ENCODE measurements around the gene ZNF830. TPM values are rescaled to one million over a fixed set of nuclear protein-coding genes. Genes with fewer than 3 reads are reported as not detected.
A peak's percentile ranks its signal among the peaks of the same experiment; 100 is the strongest.

Gene ZNF830
- total and polyA plus RNA-seq, 4 donors = 3.6 to 6.9 (median 4.6) TPM

DNA sequence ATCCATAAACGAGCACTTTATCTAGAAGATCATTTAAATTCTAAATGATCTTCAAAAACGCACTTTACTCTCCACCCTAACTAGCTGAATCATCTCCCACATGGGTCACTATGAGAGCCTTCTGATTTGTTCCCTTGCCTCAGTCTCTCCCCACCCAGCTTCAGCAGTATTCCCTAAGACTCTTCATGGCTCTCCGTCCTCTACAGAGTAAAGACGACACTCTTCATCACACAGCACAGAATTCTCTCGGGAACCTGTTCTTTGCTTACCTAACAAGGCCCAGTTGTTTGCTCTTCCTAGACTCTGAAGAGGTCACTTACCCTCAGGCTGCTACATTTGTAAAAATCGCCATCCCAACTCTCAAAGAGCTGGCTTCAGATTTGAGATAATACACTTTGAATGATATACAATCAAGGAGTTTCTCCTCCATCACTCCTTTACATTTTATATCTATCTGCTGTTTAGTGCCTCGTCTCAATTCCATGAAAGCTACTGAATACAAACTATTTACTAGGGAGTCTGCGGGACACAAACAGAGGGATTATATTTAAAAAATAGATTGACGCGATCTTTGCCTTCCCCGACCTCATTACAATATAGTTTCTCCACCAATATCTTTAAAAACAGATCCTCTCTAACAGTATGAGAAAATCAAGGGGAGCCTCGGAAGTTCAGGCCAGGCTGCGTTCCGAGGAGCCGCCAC is 18.5 kb downstream of the ZNF830 start:
- no peaks in the 10 kb centered on the region for H3K9me3 ChIP-seq (ENCODE audit: control insufficient read depth in 4 of 4, low read length in 3 of 4)
- H3K27ac ChIP-seq (ENCODE audit: low read depth in 1 of 2, low read length in 2 of 2) = peak overlapping the region; percentile 92 to 95
- peak overlapping the region in 1 of 2 donors; percentile 64 for H3K9ac ChIP-seq (ENCODE audit: low read depth in 1 of 2, low read length in 2 of 2)
- peak overlapping the region in 2 of 3 donors; percentile 76 to 89 for H3K4me3 ChIP-seq (ENCODE audit: low read depth in 1 of 3, low read length in 3 of 3)
- no peaks in the 10 kb centered on the region for H3K36me3 ChIP-seq (ENCODE audit: control insufficient read depth in 4 of 4, insufficient read depth in 3 of 4, low read depth in 1 of 4, low read length in 3 of 4)
- TF ChIP-seq NR2F2 (IDR thresholded peaks at IDR 0.05) (no peak), FOXA1 (IDR thresholded peaks at IDR 0.05) (no peak), GABPA (IDR thresholded peaks at IDR 0.05 in 1 of 2, conservative IDR thresholded peaks at IDR 0.05 in 1 of 2) (no peak), RXRA (IDR thresholded peaks at IDR 0.05) (peak in 1 of 2 donors; percentile 7), FOXA2 (IDR thresholded peaks at IDR 0.05) (no peak), RAD21 (IDR thresholded peaks at IDR 0.05) (no peak), MAX (IDR thresholded peaks at IDR 0.05) (no peak)
- H3K4me1 ChIP-seq (ENCODE audit: control insufficient read depth in 4 of 4, insufficient read depth in 4 of 4, low read length in 3 of 4) = peaks cover 2 to 15% (median 11%) of the 10 kb centered on the region in 4 donors
- WGBS = 27% methylated on average over 15 of the region's 15 CpGs
- H3K27me3 ChIP-seq (ENCODE audit: control insufficient read depth in 4 of 4, insufficient read depth in 4 of 4, low read length in 3 of 4) = no peaks in the 10 kb centered on the region
- no peak for DNase-seq (ENCODE audit: low spot score)

- TF ChIP-seq EGR1 (IDR thresholded peaks at IDR 0.05; ENCODE audit: low read depth in 2 of 2) = peak; percentile 73 to 77
- TF ChIP-seq RAD21 (IDR thresholded peaks at IDR 0.05) = peak in 1 of 2 donors; percentile 23
- no peak for TF ChIP-seq HNF4A (conservative IDR thresholded peaks at IDR 0.05)
- TF ChIP-seq GABPA (IDR thresholded peaks at IDR 0.05 in 1 of 2, conservative IDR thresholded peaks at IDR 0.05 in 1 of 2) = peak in 1 of 2 donors; percentile 66
- no peak for TF ChIP-seq RXRA (IDR thresholded peaks at IDR 0.05)
- TF ChIP-seq, protein P1, sequence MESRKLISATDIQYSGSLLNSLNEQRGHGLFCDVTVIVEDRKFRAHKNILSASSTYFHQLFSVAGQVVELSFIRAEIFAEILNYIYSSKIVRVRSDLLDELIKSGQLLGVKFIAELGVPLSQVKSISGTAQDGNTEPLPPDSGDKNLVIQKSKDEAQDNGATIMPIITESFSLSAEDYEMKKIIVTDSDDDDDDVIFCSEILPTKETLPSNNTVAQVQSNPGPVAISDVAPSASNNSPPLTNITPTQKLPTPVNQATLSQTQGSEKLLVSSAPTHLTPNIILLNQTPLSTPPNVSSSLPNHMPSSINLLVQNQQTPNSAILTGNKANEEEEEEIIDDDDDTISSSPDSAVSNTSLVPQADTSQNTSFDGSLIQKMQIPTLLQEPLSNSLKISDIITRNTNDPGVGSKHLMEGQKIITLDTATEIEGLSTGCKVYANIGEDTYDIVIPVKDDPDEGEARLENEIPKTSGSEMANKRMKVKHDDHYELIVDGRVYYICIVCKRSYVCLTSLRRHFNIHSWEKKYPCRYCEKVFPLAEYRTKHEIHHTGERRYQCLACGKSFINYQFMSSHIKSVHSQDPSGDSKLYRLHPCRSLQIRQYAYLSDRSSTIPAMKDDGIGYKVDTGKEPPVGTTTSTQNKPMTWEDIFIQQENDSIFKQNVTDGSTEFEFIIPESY (IDR thresholded peaks at IDR 0.05) = no peak
- no peak for TF ChIP-seq FOXA2 (IDR thresholded peaks at IDR 0.05)
- no peak for TF ChIP-seq CTCF (IDR thresholded peaks at IDR 0.05; ENCODE audit: low read depth, low read length, missing input control)
- peak; percentile 59 for TF ChIP-seq SP1 (IDR thresholded peaks at IDR 0.05)
- TF ChIP-seq NR2F2 (IDR thresholded peaks at IDR 0.05) = no peak
- peak; percentile 81 for TF ChIP-seq TAF1 (conservative IDR thresholded peaks at IDR 0.05)
- TF ChIP-seq HNF4G (IDR thresholded peaks at IDR 0.05) = no peak
- TF ChIP-seq, protein P2, sequence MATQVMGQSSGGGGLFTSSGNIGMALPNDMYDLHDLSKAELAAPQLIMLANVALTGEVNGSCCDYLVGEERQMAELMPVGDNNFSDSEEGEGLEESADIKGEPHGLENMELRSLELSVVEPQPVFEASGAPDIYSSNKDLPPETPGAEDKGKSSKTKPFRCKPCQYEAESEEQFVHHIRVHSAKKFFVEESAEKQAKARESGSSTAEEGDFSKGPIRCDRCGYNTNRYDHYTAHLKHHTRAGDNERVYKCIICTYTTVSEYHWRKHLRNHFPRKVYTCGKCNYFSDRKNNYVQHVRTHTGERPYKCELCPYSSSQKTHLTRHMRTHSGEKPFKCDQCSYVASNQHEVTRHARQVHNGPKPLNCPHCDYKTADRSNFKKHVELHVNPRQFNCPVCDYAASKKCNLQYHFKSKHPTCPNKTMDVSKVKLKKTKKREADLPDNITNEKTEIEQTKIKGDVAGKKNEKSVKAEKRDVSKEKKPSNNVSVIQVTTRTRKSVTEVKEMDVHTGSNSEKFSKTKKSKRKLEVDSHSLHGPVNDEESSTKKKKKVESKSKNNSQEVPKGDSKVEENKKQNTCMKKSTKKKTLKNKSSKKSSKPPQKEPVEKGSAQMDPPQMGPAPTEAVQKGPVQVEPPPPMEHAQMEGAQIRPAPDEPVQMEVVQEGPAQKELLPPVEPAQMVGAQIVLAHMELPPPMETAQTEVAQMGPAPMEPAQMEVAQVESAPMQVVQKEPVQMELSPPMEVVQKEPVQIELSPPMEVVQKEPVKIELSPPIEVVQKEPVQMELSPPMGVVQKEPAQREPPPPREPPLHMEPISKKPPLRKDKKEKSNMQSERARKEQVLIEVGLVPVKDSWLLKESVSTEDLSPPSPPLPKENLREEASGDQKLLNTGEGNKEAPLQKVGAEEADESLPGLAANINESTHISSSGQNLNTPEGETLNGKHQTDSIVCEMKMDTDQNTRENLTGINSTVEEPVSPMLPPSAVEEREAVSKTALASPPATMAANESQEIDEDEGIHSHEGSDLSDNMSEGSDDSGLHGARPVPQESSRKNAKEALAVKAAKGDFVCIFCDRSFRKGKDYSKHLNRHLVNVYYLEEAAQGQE (IDR thresholded peaks at IDR 0.05) = peak; percentile 47
- TF ChIP-seq JUND (IDR thresholded peaks at IDR 0.05) = no peak
- TF ChIP-seq YY1 (IDR thresholded peaks at IDR 0.05) = peak; percentile 44
- TF ChIP-seq, protein P3, sequence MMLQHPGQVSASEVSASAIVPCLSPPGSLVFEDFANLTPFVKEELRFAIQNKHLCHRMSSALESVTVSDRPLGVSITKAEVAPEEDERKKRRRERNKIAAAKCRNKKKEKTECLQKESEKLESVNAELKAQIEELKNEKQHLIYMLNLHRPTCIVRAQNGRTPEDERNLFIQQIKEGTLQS (IDR thresholded peaks at IDR 0.05) = no peak
- no peak for TF ChIP-seq FOXA1 (IDR thresholded peaks at IDR 0.05)
- peak; percentile 94 for TF ChIP-seq MAX (IDR thresholded peaks at IDR 0.05)
- peaks cover 0 to 3% (median 0%) of the 10 kb centered on the region in 4 donors for H3K36me3 ChIP-seq (ENCODE audit: control insufficient read depth in 4 of 4, insufficient read depth in 3 of 4, low read depth in 1 of 4, low read length in 3 of 4)
- H3K4me1 ChIP-seq (ENCODE audit: control insufficient read depth in 4 of 4, insufficient read depth in 4 of 4, low read length in 3 of 4) = peaks cover 2 to 15% (median 11%) of the 10 kb centered on the region in 4 donors
- DNase-seq (ENCODE audit: low spot score) = peak; percentile 93
- H3K9me3 ChIP-seq (ENCODE audit: control insufficient read depth in 4 of 4, low read length in 3 of 4) = no peaks in the 10 kb centered on the region
- WGBS = under 1% methylated on average over 39 of the region's 39 CpGs
- H3K4me3 ChIP-seq (ENCODE audit: low read depth in 1 of 3, low read length in 3 of 3) = peak within 1 kb of the TSS; percentile 45 to 89 (median 76)
- peak within 1 kb of the TSS; percentile 92 to 95 for H3K27ac ChIP-seq (ENCODE audit: low read depth in 1 of 2, low read length in 2 of 2)
- H3K27me3 ChIP-seq (ENCODE audit: control insufficient read depth in 4 of 4, insufficient read depth in 4 of 4, low read length in 3 of 4) = no peaks in the 10 kb centered on the region
- H3K9ac ChIP-seq (ENCODE audit: low read depth in 1 of 2, low read length in 2 of 2) = peak within 1 kb of the TSS; percentile 67 to 79
These were observed 19.0 kb downstream of the ZNF830 start, which contains the start of gene LIG3 for GRCh38 chr17:34980353-34980680. TSS of gene LIG3 (plus strand) at chr17:34980512. CDS start at chr17:34983006, 2,494 bp downstream.
